PC-9 (cell line): ENCODE results near the gene LRMDA. TPM values are rescaled to one million over a fixed set of nuclear protein-coding genes. Genes with fewer than 3 reads are reported as not detected.

Experiments used
- BruUV-seq: library from RNA; stranded (reverse); fragments of 400-500 nt; replicated peaks from 2 replicates; lab custom pipeline; 2021; lab: Mats Ljungman, UMichigan
- CTCF ChIA-PET: fragments of 300-600 bp; sonication (Branson Sonifier 250); formaldehyde crosslinking; loops from one replicate; lab custom pipeline; 2022; ENCODE audit warnings: antibody characterized with exemption; lab: Charles Lee
- POLR2A ChIA-PET: fragments of 300-600 bp; sonication (Branson Sonifier 250); formaldehyde crosslinking; loops from one replicate; lab custom pipeline; 2022; ENCODE audit warnings: antibody characterized with exemption; ENCODE audit not compliant: unreplicated experiment; lab: Charles Lee
- DNase-seq, 2 experiments: peaks; one replicate each; pipeline versions ENCODE4 v3.0.0 to v3.0.0-alpha.2; 2015 to 2022; ENCODE audit warnings: mixed read lengths in 1 of 2
- H2AFZ ChIP-seq: fragments of 200-600 bp; sonication (generic); 2 replicates; pipeline ENCODE4 v1.8.1; 2017; ENCODE audit warnings: antibody characterized with exemption
- H3F3A ChIP-seq: fragments of 200-600 bp; sonication (generic); 2 replicates; pipeline ENCODE4 v1.8.1; 2017; ENCODE audit warnings: antibody characterized with exemption, mild to moderate bottlenecking, low read depth; ENCODE audit not compliant: insufficient read depth
- H3K27ac ChIP-seq: fragments of 200-600 bp; sonication (generic); 2 replicates; pipeline ENCODE4 v1.6.1; 2016; ENCODE audit warnings: mixed run types
- H3K27me3 ChIP-seq: fragments of 200-600 bp; sonication (generic); 2 replicates; pipeline ENCODE4 v1.6.1; 2016; ENCODE audit warnings: low read depth, mixed run types; ENCODE audit not compliant: insufficient read depth
- H3K36me3 ChIP-seq: fragments of 200-600 bp; sonication (generic); 2 replicates; pipeline ENCODE4 v1.6.1; 2016; ENCODE audit warnings: low read depth, mixed run types
- H3K4me1 ChIP-seq: fragments of 200-600 bp; sonication (generic); replicated peaks from 2 replicates; pipeline ENCODE4 v1.6.1; 2016; ENCODE audit warnings: mixed run types; ENCODE audit not compliant: insufficient read depth
- H3K4me2 ChIP-seq: fragments of 200-600 bp; sonication (generic); 2 replicates; pipeline ENCODE4 v1.6.1; 2017; ENCODE audit warnings: mixed run types
- H3K4me3 ChIP-seq: fragments of 200-600 bp; sonication (generic); 2 replicates; pipeline ENCODE4 v1.6.1; 2016; ENCODE audit warnings: mixed run types
- H3K79me2 ChIP-seq: fragments of 200-600 bp; sonication (generic); 2 replicates; pipeline ENCODE4 v1.6.1; 2017; ENCODE audit warnings: low read depth, mixed run types
- H3K9me2 ChIP-seq: fragments of 200-600 bp; sonication (generic); 2 replicates; pipeline ENCODE4 v1.8.1; 2017; ENCODE audit warnings: mild to moderate bottlenecking; ENCODE audit not compliant: insufficient read depth
- H3K9me3 ChIP-seq: fragments of 200-600 bp; sonication (generic); 2 replicates; pipeline ENCODE4 v1.8.1; 2016; ENCODE audit warnings: low read depth; ENCODE audit not compliant: insufficient read depth
- H4K20me1 ChIP-seq: fragments of 200-600 bp; sonication (generic); 2 replicates; pipeline ENCODE4 v1.8.1; 2017; ENCODE audit not compliant: insufficient read depth
- CTCF ChIP-seq: fragments of 200-600 bp; sonication (generic); conservative IDR thresholded peaks from 2 replicates; pipeline ENCODE4 v1.6.1; 2017; ENCODE audit warnings: mixed run types, antibody characterized with exemption, mild to moderate bottlenecking, moderate library complexity
- EZH2 ChIP-seq: fragments of 200-600 bp; sonication (generic); IDR thresholded peaks from 2 replicates; pipeline ENCODE4 v1.8.0; 2017; ENCODE audit warnings: antibody characterized with exemption, low read depth
- intact Hi-C: fragments of 100-400 bp; cut with micrococcal nuclease; formaldehyde crosslinking; loops from one replicate; pipeline ENCODE4 v1.10.0; 2022; ENCODE audit not compliant: unreplicated experiment
- total RNA-seq: library from RNA; stranded (reverse); gene quantifications from 2 replicates; pipeline ENCODE4 v1.2.3, GENCODE V29; 2021

Gene LRMDA
- total RNA-seq, 1 experiment from 2014 or later = not detected

GRCh38 chr10:76287856-76288255 is 856.4 kb downstream of the LRMDA start:
- no peaks in the 10 kb centered on the region for H3K27me3 ChIP-seq
- TF ChIP-seq CTCF (no peak), EZH2 (no peak)
- no peaks in the 10 kb centered on the region for H4K20me1 ChIP-seq
- POLR2A ChIA-PET = no interaction called here
- BruUV-seq = no TSS peak
- H3K27ac ChIP-seq = no peak overlapping the region
- intact Hi-C loops = no loop called here
- no peak overlapping the region for H3K4me2 ChIP-seq
- H3K36me3 ChIP-seq = no peaks in the 10 kb centered on the region
- CTCF ChIA-PET = no interaction called here
- DNase-seq = no peak
- no peaks in the 10 kb centered on the region for H3K9me2 ChIP-seq
- H3K4me1 ChIP-seq = no peaks in the 10 kb centered on the region
- no peaks in the 10 kb centered on the region for H3F3A ChIP-seq
- H3K9me3 ChIP-seq = peaks cover 4% of the 10 kb centered on the region; the same call in 1 of the 2 replicates
- no peak overlapping the region for H2AFZ ChIP-seq
- no peak overlapping the region for H3K4me3 ChIP-seq
- H3K79me2 ChIP-seq = no peaks in the 10 kb centered on the region

- H3K27me3 ChIP-seq = no peaks in the 10 kb centered on the region
- ChIA-PET CTCF (no interaction called here), POLR2A (no interaction called here)
- intact Hi-C loops = no loop called here
- H3K4me2 ChIP-seq = no peak overlapping the region
- peaks cover 4% of the 10 kb centered on the region; the same call in 1 of the 2 replicates for H3K9me3 ChIP-seq
- no peak for TF ChIP-seq EZH2
- no peak for TF ChIP-seq CTCF
- H3K9me2 ChIP-seq = no peaks in the 10 kb centered on the region
- no peaks in the 10 kb centered on the region for H4K20me1 ChIP-seq
- no TSS peak for BruUV-seq
- DNase-seq = no peak
- H3K4me1 ChIP-seq = no peaks in the 10 kb centered on the region
- H3K79me2 ChIP-seq = no peaks in the 10 kb centered on the region
- no peak overlapping the region for H3K4me3 ChIP-seq
- no peaks in the 10 kb centered on the region for H3K36me3 ChIP-seq
- H3F3A ChIP-seq = no peaks in the 10 kb centered on the region
- no peak overlapping the region for H3K27ac ChIP-seq
- H2AFZ ChIP-seq = no peak overlapping the region
These were observed 859.8 kb downstream of the LRMDA start for GRCh38 chr10:76291175-76291574.

- Histone ChIP-seq H3K9me3 (peaks cover 4% of the 10 kb centered on the region; the same call in 1 of the 2 replicates), H4K20me1 (no peaks in the 10 kb centered on the region), H3K9me2 (no peaks in the 10 kb centered on the region), H3K36me3 (no peaks in the 10 kb centered on the region), H3K27me3 (no peaks in the 10 kb centered on the region), H2AFZ (no peak overlapping the region), H3K4me3 (no peak overlapping the region), H3K79me2 (no peaks in the 10 kb centered on the region), H3K4me1 (no peaks in the 10 kb centered on the region), H3K4me2 (no peak overlapping the region), H3K27ac (no peak overlapping the region), H3F3A (no peaks in the 10 kb centered on the region)
- TF ChIP-seq EZH2 = no peak
- no peak for TF ChIP-seq CTCF
- BruUV-seq = no TSS peak
- ChIA-PET CTCF (no interaction called here), POLR2A (no interaction called here)
- DNase-seq = no peak
- intact Hi-C loops = no loop called here
These were observed 860.5 kb downstream of the LRMDA start for GRCh38 chr10:76291885-76292284.
